ENCODE data around the gene SDF4.
A peak's percentile ranks its signal among the peaks of the same experiment; 100 is the strongest.

SDF4 gene

DNA sequence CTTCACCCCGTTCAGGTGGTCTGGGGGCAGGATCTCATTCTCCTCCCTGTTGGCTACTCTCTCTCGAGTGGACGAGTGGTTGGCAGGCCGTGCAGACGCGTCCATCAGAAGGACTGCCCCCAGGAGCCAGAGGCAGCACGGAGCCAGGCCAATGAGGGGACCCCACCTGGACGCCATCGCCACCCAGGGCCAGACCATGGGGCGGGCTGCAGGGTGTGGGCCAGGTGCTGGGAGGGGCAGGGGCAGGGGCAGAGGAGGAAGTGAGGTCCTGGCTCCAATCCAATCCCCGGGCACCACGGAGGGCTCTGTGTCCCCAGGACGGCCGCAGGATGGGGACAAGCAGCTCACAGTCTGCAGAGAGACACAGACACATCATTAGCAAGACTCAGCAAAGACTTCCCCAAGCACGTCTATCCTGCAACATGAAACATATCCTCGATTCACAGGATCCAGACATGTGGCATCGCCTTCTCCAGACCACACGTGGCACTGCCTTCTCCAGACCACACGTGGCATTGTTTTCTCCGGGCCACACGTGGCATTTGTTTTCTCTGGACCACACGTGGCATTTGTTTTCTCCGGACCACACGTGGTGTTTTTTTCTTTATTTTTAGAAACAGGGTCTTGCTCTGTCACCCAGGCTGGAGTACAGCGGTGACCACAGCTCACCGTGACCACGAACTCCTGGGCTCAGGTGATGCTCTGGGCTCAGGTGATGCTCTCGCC lies 3.0 kb downstream of the SDF4 start:
- DNase-seq (ENCODE audit: low spot score) = no peak

- no peak for DNase-seq (ENCODE audit: low spot score)
Observed at GRCh38 chr1:1228187-1228586, 3.6 kb downstream of the SDF4 start.

DNA sequence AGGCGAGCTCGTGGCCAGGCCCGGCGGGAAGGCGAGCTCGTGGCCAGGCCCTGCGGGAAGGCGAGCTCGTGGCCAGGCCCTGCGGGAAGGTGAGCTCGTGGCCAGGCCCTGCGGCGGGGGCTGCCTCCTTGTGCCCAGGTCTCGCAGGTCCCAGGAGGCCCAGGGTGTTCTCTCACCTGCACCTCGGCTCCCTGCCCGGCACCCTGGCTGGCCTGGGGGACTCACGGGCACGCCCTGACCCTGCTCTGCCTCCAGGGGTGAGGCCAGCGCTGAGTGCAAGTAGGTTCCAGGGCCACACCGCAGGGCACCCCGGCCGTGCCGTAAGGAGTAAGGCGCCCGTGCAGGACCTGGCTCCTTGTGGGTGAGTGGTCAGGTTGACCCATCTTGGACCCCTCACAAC lies 4.4 kb downstream of the SDF4 start:
- no peak for DNase-seq (ENCODE audit: low spot score)

GRCh38 chr1:1226566-1227362 lies 5.0 kb downstream of the SDF4 start:
- no peak for DNase-seq (ENCODE audit: low spot score)

DNA sequence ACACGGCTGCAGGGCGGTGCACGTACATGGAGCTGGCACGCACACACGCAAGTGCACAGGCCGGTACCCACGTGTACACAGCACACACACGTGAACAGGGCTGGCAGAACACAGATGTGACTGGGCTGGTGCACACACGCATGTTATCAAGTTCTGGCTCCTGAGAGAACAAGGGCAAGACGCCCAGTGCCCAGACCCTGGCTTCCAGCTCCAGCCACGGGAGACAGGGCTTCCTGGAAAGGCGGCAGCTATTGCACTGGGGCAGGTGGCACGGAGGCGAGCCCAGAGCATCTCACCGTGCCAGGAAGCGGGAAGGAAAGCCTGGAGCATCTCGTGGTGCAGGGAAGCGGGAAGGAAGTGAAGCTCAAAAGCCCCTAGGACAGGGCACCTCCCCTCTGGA lies 5.9 kb downstream of the SDF4 start:
- no peak for DNase-seq (ENCODE audit: low spot score)

GRCh38 chr1:1225238-1225845 lies 6.5 kb downstream of the SDF4 start:
- DNase-seq (ENCODE audit: low spot score) = no peak

DNA sequence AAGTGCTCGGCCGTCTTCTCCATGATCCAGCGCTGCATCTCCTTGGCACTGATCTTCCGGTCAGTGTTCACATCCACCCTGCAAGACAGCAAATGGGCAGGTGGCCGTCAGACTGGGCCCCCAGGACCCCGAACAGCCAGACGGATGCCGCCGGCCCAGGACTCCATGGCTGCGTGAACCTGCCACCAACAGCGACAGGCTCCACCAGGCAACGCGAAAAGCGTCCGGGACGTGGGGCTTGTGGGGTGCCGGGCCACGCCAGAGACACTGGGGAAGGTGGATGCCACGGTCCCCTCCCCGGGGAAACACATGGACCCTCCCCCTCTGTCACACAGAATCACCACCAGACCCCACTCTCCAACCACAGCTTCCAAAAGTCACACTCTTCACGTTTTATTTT lies 7.9 kb downstream of the SDF4 start:
- no peak for DNase-seq (ENCODE audit: low spot score)

DNA sequence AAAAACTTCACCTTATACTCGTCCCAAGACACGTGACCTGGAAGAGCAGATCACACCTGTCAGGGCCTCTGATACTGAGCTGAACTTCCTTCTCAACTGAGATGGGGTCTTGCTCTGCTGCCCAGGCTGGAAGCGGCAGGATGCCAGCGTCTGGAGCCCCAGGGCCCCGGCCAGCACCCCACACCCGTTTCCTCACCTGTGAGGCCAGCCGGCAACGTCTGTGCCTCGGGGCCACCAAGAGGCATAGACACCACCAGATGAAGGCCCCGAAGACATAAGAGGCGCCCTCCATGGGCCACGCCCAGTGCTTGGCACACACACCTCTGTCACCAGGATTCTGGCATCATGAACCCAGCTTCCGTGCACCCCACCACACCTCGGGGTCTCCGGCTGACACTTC lies 8.5 kb downstream of the SDF4 start:
- no peak for DNase-seq (ENCODE audit: low spot score)

DNA sequence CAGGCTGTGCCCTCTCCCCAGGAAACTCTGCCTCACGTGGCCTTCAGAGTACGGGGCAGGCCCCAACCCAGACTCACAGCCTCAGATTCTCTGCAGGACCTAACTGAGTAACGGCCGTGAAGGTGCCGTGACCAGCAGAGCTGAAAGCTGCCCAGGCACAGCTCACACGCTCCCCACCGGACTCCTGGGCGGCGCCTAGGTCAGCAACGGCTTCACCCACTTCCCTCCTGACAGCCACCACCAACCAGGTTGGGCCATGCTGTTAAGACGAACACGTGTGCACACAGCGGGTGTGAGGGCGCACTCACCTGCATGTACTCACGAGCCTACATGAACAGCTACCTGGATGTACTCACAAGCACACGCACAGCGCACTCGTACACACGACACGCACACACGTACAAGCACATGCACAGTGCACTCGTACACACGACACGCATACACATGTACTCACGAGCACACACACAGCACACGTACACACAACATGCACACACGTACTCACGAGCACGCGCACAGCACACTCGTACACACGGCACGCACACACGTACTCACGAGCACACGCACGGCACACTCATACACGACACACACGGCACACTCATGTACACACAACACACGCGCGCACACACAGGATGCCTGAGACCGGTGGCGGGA lies 9.1 kb downstream of the SDF4 start:
- DNase-seq (ENCODE audit: low spot score) = no peak

DNA sequence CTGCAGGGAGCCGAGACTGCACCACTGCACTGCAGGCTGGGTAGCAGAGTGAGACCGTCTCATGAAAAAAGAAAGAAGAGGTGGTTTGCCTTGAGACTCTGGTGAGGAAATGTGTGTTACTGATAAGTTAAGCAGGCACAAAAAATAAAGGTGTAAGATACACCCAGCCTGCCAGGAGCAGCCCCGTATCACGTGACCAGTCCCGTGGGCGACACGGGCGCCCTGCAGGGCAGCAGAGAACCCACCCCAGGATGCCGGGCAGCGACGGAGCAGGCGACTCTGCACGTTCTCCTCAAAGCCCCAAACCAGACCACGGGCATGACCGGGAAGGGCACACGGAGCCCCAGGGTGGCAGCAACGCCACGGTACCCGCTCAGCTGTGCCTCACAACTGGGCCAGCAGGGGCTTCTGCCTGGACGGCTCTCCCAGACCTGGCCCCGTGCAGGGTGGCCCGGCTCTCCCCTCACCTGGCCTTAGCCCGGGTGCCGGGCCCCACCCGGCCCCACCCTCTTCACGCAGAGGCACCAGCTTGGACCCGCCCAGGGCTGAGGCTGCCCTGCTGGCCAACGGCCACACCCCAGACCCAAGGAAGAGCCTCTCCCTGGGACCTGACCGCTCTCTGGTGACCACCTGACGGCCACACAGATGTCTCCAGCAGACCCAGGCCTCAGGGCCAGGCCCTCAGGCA lies 9.8 kb downstream of the SDF4 start:
- DNase-seq (ENCODE audit: low spot score) = no peak

DNA sequence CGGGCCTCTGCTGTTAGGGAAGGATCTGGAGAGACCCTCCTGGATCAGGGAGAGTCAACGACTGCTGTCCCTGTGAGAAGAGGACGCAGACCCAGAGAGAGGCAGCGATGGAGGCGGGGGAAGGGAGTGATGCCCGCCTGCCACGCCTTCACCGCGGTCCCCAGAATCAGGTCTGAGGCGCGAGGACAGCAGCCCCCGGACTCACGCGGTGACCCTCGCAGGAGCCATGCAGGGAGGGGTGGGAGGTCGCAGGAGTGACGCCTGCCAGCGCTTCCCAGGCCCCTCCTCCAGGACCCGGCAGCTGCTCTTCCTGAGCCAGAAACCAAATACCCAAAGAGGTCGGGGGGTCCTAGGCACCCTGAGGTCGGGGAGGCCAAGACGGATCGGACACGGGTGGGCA lies 11.6 kb downstream of the SDF4 start:
- no peak for DNase-seq (ENCODE audit: low spot score)

- peak; percentile 43 for DNase-seq (ENCODE audit: low spot score)
Observed at GRCh38 chr1:1219341-1219740, 12.5 kb downstream of the SDF4 start.

DNA sequence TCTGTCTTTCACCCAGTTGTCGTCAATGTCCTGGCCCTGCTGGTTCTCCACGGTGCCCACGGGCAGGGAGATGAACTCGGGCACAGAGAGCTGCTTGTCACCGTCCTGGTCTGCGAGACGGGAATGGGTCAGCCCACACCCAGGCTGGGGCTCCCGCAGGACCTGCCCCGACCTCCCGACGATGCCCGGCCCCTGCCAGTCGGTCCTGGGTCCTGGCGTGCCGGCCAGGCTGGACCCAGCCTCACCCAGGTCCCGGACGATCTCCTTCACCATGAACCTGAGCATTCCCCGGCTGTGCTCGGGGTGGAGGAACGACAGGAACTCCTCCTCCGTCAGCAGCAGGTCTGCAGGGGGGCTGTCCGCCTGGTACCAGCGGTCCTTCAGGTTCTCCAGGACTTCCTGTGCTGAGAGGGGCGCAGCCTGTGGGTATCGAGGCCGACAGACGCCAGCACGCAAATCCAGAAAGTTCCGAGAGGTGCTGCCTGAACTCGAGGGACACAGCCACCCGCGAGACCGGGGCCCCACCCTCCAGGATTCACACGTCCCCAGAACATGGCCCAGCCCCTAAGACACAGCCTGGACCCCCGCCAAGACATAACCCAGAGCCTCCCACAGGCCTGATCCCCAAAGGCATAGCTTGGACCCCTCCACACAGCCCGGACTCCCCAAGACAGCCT lies 13.1 kb downstream of the SDF4 start:
- DNase-seq (ENCODE audit: low spot score) = no peak

DNA sequence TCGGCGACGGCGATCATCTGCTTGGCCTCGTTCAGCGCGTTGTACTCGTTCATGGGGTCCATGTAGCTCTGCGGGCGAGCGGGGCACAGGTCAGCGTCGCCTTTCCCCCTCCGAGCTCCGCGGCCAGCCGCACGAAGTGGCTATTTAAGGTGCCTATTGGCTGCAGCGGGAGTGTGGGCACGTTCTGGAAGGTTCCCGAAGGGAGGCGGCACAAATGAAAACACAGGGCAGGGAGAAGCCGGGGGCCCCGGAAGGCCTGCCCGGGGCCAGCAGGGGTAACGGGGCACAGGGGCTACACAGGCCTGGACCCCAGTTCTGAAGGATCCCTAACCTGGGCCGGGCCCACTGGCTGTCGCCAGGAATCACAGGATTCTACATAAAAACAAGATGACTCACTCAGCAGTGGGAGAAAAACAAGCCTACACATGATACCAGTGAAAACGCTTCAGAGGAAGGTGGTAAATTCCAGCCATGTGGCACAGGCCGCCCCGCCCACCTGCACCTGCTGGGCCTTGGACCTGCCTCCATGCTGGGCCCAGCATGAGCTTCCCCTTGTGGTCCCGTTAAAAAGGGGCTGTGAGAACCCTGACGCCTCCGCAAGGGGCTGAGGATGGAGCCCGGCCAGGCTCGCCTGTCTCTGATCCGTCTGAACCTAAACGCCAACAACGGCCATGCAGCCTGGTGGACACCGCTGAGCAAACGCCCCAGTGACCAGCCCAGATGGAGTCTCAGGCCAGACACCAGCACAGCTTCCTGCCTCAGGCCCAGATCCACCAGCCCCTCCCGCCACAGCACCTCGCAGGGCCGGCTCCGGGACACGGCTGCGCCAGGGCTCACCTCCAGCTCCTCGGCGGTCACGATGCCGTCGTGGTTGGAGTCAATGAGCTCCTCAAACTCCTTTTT lies 13.9 kb downstream of the SDF4 start:
- no peak for DNase-seq (ENCODE audit: low spot score)

DNA sequence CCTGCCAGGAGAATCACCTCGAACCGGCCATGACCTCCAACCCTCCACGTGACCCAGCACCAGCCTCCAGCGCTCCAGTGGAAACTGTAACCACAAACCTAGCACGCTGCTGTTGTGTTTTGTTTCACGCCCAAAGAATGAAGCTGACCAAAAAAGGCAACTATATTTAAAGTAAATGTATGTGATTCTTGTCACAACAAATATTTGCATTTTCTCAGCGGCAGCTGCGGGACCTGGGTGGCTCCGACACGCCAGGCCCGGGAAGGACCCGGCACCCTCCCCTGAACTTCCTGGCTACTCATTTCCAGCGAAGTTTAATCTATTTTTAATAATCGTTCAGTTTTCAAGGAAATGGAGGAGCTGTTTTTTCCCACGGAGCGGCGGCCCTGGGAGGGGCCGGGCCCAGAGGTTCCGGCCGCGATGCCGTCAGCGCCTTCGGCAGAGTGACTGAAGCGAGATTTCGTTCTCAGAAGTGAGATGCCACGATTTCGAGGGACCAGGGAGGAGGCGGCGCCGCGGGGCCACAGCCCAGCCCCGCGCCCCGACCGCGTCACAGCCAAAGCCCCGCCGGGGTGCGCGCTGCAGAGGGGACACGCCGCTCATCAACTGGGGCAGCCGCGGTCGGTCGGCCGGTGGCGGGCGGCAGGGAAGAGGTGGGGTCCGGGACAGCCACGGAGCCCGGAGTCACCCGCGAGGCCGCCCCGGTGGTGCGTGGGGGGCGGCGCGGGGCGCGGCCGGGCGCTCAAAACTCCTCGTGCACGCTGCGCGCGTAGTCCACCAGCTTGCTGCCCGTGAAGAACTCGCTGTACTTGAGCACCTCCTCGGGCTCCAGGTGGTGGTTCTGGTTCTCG lies 14.8 kb downstream of the SDF4 start:
- DNase-seq (ENCODE audit: low spot score) = peak; percentile 29

DNA sequence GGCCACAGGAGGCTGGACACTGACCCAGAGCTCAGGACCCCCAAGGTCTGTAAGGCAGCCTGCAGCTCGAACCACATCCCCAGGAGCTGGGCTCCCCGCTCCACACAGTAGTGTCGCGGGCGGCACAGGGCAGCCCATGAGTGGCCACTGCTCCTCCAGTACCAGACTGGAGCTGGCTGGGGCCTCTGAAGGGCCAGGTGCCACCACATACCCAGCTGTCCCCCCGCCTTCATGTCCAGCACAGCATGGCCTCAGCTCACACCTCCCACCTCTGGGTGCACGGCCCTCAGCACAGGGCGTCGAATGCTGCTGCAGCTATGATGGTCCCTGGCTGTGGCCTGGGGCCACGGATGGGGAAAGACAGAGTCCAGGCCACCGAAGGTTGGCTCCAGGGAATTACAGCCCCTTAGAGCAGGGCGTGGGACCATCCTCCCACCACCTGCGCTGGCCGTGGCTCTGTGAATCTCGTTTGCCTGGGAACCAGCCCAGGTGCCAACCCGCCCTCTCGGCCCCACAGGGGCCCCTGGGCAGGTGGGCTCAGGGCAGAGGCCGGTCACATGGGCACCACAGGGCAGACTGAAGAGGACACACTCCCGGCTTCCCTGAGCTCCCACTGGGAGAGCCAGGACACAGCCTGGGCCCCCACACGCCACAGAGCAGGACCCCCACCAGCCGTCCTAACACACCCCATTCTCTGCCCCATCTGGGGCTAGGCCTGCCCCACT lies 15.8 kb downstream of the SDF4 start:
- no peak for DNase-seq (ENCODE audit: low spot score)

- DNase-seq (ENCODE audit: low spot score) = no peak
Observed at GRCh38 chr1:1215080-1215676, 16.6 kb downstream of the SDF4 start.
